NCI-H446 (cell line): Measurements from ENCODE around the gene ZSWIM9.
"Not testable (repeated sequence)": the region's sequence is repeated elsewhere in the genome, so short reads cannot be mapped to it uniquely, and the experiment has no call there.

Source experiments
- DNase-seq, 2 experiments: peaks; one replicate each; lab custom pipeline; 2025; lab: John Stamatoyannopoulos, UW

Gene ZSWIM9

GRCh38 chr19:48218997-48219396, 48.5 kb downstream of the ZSWIM9 start:
- no peak for DNase-seq

- not testable (repeated sequence) for DNase-seq
Observed at GRCh38 chr19:48220784-48221183, 50.3 kb downstream of the ZSWIM9 start.

DNA sequence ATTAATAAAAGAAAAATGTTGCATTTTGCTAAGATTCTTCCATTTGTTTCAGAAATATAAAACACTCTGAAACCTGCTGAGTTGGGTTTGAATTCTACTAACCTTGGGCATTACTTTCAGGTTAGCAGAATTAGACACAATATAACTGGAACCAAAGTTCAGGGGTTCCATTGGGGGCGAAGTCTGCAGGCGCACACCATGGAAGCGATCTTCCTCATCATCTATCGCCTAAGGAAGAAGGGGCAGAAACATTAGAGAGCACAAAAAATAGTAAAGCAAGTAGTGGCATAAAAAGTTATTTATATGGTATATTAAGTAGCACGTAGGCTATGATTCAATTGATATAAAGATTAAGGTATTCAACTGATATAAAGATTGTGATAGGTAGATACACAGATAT, 51.1 kb downstream of the ZSWIM9 start:
- no peak for DNase-seq

GRCh38 chr19:48230555-48231129, 60.2 kb downstream of the ZSWIM9 start:
- DNase-seq, result no peak

DNA sequence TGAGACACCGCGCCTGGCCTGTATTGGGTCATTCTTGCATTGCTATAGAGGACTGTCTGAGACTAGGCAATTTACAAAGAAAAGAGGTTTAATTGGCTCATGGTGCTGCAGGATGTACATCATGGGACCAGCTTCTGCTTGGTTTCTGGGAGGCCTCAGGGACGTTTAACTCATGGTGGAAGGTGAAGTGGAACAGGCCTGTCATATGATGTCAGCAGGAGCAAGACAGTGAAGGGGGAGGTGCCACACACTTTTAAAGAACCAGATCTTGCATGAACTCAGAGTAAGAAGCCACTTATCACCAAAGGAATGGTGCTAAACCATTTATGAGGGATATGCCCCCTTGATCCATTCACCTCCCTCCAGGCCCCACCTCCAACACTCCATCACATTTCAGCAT, 66.6 kb downstream of the ZSWIM9 start:
- DNase-seq, result no peak

- no peak for DNase-seq
Observed at GRCh38 chr19:48239120-48239519, 68.6 kb downstream of the ZSWIM9 start.

DNA sequence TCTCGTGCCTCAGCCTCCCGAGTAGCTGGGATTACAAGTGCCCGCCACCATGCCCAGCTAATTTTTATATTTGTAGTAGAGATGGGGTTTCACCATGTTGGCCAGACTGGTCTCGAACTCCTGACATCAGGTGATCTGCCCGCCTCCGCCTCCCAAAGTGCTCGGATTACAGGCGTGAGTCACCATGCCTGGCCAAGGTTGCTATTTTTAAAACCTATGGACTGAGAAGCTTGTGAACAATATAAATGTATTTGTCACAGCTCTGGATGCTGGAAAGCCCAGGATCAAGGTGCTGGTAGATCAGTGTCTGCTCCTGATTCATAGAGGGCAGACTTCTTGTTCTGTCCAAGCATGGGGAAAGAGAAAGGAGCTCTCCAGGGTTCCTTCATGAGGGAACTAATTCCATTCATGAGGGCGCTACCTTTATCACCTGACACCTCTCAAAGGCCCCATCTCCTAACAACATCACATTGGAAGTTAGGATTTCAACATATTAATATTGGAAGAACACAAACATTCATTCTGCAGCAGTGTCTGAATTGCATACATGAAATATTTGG, 69.2 kb downstream of the ZSWIM9 start:
- no peak for DNase-seq

DNA sequence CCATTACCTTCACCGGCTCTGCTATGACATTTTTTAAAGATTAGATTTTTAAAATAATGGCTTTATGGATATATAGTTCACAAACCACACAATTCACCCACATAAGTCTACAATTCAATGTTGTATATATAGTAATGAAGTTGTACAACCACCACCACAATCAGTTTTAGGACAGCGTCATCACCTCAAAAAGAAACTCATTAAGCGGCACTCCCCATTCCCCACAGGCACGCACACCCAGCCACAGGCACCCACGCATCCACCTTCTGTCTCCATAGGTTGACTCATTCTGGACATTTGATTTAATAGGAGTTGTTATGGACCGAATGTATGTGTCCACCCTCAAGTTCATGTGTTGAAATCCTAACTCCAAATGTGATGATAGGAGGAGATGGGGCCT, 71.3 kb downstream of the ZSWIM9 start:
- not testable (repeated sequence) for DNase-seq

DNA sequence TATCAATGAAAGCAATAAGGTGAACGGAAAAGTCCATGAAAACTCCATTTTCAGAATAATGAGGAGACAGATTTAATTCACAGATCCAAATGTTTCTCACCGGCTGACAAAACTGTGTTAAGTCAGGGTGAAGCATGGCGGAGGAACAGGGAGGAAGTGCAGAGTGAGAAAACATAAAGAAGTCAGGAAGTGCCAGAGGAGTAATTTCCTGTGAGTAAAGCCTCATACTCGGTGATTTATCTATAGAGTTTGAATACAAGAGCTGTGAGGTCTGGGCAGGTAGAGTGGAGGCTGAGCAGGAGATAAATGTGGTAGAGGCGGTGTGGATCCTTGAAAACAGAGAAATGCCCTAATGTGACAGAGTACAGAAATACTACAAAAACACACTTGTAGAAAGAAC, 73.8 kb downstream of the ZSWIM9 start:
- no peak for DNase-seq

DNA sequence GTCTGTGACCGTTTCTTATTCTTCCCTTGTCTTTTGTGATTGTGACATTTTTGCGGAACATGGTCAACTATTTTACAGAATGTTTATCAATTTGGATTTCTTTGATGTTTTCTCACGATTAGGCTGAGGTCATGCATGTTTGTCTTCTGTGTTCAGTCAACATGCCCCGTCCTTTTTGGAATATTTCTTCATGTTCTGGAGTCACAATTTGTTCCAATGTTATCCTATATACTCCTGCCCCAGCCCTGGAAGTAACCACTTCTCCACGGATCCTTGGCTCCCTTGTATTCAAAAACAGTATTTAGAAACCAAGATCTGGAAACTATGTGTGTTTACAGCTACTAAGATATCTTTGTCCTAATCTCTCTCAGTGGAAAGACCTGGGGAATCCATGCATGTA, 75.6 kb downstream of the ZSWIM9 start:
- DNase-seq, result no peak

GRCh38 chr19:48247212-48247611, 76.7 kb downstream of the ZSWIM9 start:
- DNase-seq, result no peak
